GM21423 (cell line): ENCODE results near the gene ACTC1.

Experiments
- ATAC-seq: cut with Tn5 transposase; IDR thresholded peaks from one replicate; pipeline ENCODE4 v1.9.1; 2021; ENCODE audit warnings: mild to moderate bottlenecking, moderate library complexity; ENCODE audit not compliant: unreplicated experiment

ACTC1 gene

DNA sequence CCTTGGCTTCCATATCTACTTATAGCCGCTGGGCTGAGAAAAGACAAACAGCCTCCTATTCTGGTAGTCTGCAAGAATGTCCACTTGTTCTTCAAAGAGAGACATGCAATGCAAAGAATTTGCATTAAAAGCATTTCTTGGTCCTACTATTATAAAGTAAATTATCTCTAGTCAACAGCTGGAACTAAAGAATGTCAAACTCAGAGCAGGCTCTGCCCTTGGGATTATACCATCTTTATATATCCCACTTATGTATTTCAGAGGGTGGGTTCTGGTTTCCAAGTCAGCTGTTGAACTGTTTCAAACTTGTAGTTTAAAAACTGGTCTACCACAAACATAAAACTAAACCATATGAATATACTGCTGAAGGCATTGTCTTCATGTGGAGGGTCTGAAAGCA lies 7.0 kb upstream of the ACTC1 start:
- ATAC-seq, result no peak

DNA sequence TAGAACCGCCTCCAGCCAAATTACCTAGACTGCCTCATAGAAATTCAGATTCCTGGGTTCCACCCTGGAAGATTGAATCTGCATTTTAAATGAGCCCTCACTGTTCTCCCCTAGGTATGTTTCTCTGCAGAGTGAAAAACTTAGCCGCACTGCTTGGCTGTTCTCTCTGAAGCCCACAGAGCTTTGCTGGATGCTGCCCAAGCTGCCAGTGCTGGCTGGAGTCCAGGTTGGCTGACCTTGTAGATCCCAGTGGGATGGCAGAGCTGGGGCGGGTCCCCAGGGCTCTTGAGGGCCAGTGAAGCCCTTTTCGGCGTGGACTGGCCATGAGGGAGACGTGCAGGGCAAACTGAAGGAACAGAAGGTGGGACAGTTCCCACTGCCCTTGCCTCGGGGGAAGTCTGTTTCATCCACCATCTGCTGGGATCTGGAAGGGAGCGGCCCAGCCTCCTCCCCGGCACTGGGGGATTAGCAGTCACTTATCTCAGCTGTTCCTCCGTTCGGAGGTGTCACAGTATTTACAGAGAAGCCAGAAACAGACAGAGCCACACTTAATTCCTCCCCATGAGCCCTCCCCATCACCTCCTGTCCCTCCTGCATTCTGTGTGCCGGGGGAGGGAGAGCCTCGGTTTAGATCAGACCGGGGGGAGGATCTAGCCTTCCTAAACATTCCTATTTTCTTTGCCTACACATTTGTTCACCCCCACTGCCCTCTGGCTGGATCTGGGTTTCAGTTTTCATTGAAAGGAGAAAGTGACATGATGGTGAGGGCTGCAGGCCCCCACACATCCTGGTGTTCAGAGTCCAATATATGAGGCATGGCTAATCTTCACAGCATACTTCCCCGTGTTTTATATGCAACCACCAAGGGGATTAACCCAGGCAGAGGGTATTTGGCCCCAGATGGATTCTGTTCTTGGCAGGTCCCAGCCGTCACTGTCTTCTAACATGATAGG lies 4.1 kb upstream of the ACTC1 start:
- ATAC-seq, result no peak

- no peak for ATAC-seq
These were observed 1.6 kb upstream of the ACTC1 start for GRCh38 chr15:34796847-34797435.

DNA sequence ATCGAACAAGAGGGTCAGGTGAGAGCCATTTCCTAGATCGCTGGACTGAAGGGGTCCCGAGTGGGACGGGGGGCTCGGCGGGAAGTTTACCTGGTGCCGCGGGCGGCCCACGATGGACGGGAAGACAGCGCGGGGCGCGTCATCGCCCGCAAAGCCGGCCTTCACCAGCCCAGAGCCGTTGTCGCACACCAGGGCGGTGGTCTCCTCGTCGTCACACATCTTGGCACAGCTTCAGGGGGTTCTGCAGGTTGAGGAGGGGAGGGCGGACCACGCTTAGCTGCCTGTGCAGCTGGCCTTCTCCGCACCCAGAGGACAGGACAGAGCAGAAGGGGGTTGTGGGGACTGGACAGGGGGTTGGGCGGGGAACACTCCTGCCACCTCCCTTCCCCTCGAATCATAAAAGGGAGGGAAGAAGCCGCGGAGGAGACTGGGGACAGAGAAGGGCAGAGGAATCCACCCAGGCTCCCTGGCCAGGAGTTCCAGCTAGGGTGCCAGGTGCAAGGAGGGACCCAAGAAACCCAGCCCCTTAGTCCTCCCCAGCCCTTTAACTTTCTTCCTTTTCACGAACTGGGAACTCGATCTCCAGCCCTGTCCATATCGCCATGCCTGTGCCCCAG lies 651 bp downstream of the ACTC1 start:
- no peak for ATAC-seq

GRCh38 chr15:34793901-34794300 lies 1.4 kb downstream of the ACTC1 start:
- no peak for ATAC-seq

DNA sequence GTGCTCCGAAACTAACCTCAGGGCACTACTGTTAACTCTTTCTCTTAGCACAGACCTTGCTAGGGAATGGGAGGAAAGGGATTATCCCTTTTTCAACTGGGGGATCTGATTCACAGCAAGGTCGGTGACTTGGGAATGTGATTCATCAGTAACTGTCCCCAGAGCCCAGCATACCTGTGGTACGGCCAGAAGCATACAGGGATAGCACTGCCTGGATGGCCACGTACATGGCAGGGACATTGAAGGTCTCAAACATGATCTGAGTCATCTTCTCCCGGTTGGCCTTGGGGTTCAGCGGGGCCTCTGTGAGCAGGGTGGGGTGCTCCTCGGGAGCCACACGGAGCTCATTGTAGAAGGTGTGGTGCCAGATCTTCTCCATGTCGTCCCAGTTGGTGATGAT lies 2.3 kb downstream of the ACTC1 start:
- ATAC-seq, result no peak

GRCh38 chr15:34791701-34792100 lies 3.6 kb downstream of the ACTC1 start:
- ATAC-seq, result no peak

DNA sequence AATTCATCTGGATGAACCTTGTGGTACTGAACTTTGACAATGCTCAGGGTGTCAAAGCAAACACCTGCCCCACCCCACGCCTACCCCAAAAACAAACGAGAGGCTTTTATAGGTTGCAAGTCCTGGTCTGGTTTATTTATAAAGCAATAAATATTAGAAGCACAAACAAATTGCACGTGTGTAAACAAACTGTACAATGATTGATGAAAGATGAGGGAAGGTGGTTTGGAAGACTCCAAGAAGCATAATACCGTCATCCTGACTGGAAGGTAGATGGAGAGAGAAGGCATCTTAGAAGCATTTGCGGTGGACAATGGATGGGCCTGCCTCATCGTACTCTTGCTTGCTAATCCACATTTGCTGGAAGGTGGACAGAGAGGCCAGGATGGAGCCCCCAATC lies 5.2 kb downstream of the ACTC1 start:
- no peak for ATAC-seq

GRCh38 chr15:34789326-34789725 lies 6.0 kb downstream of the ACTC1 start:
- ATAC-seq, result no peak

GRCh38 chr15:34786206-34786605 lies 9.1 kb downstream of the ACTC1 start:
- ATAC-seq, result no peak

- ATAC-seq, result no peak
These were observed 11.4 kb downstream of the ACTC1 start for GRCh38 chr15:34783991-34784390.

- no peak for ATAC-seq
These were observed 11.9 kb downstream of the ACTC1 start for GRCh38 chr15:34783431-34783830.

DNA sequence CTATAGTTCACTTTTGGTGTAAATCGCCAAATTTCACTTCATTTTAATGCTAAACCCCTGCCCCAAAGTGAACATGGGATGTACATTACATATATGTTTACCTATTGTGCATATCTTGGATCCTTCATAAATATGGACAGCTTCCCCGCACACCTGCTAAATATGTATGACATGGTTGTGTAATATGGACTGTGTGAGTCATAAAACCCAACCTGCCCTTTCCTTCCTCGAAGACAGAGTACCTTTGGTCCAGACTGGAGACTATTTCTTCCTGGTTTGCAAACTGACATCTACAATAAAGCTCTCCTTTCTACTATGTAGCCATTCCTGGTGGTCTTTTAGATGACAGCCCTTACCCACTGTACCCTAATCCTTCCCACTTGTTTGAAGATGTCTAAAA lies 12.4 kb downstream of the ACTC1 start:
- no peak for ATAC-seq

GRCh38 chr15:34780725-34781124 lies 14.6 kb downstream of the ACTC1 start:
- ATAC-seq, result no peak

DNA sequence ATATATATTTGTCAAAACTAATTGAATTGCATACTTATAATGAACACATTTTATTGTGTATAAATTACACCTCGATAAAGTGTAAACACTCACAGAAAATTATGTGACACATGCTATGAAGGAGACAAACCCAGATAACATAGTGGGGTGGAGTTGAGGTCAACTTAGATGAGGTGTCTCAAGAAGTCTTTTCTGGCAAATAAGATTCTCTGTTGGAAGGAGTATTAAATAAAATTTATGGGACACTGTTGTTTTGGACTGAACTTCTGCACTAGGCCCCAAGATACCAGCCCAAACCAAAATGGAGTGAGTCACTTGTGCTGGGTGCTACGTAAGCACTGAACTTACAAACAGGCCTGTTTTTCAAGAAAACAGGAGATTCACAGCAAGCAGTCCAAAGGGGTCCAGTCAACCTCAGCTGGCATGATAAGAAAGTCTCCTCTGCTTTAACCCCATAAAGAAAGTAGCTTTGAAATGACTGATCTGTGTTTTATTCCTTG lies 18.7 kb downstream of the ACTC1 start:
- ATAC-seq, result no peak

- no peak for ATAC-seq
These were observed 21.4 kb downstream of the ACTC1 start for GRCh38 chr15:34773917-34774316.

DNA sequence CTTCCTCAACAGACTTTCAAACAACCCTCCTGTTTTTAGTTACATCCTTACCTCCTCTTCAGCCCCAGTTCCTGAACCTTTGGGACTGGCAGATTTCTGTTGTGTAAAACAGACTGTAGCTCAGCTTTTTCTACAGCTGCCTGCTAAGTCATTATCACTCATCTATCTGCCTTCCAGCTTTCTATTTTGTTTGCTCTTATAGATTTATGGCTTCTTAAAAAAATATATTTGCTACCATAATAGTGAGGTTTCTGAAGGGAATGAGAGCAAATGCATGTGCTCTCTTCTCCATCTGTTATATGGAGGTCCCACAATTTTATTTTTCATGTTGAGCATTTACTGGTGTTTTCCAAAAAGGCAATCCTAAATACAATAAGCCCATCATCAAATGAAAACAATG lies 22.3 kb downstream of the ACTC1 start:
- no peak for ATAC-seq

- no peak for ATAC-seq
These were observed 23.0 kb downstream of the ACTC1 start for GRCh38 chr15:34772312-34772711.

DNA sequence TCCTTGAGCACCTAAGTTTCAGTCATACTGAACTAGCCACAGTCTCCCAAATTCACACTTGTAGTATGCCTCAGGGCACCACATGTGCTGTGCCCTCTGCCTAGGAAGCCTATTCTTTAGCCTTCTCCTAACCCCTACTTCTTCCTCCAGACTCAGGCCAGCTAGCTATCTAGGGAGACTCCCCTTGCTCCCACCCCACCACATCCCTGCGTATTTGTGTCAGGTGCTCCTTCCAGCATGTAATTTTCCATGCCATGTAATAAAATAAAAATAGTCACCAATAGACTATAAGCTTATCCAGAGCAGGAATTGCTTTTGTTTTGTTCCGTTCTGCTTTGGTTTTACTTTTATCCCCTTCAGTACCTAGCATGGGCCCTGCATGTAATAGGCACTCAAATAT lies 25.6 kb downstream of the ACTC1 start:
- ATAC-seq, result no peak

- no peak for ATAC-seq
These were observed 26.8 kb downstream of the ACTC1 start for GRCh38 chr15:34768530-34768929.

GRCh38 chr15:34765741-34766140 lies 29.6 kb downstream of the ACTC1 start:
- ATAC-seq, result no peak

- no peak for ATAC-seq
These were observed 34.4 kb downstream of the ACTC1 start for GRCh38 chr15:34760909-34761308.
